CD1c-positive myeloid dendritic cell (primary cell): ENCODE results near the gene ATP4A.
A peak's percentile ranks its signal among the peaks of the same experiment; 100 is the strongest.

ENCODE experiments used
- DNase-seq: peaks from one replicate; pipeline ENCODE4 v3.0.0-alpha.2; 2016; ENCODE audit errors: extremely low spot score

ATP4A gene

GRCh38 chr19:35565016-35565856 is 1.8 kb upstream of the ATP4A start:
- no peak for DNase-seq

- no peak for DNase-seq
Measured at GRCh38 chr19:35562776-35563175, 682 bp downstream of the ATP4A start.

- DNase-seq, result no peak
Measured at GRCh38 chr19:35562336-35562735, 1.1 kb downstream of the ATP4A start.

GRCh38 chr19:35561436-35561835 is 2.0 kb downstream of the ATP4A start:
- no peak for DNase-seq

- DNase-seq, result no peak
Measured at GRCh38 chr19:35560677-35561076, 2.8 kb downstream of the ATP4A start.

GRCh38 chr19:35560271-35560670 is 3.2 kb downstream of the ATP4A start:
- no peak for DNase-seq

- no peak for DNase-seq
Measured at GRCh38 chr19:35559781-35560180, 3.7 kb downstream of the ATP4A start.

- DNase-seq, result peak; percentile 8
Measured at GRCh38 chr19:35559281-35559659, 4.2 kb downstream of the ATP4A start.

GRCh38 chr19:35558400-35559280 is 4.8 kb downstream of the ATP4A start:
- no peak for DNase-seq

- DNase-seq, result peak; percentile 29
Measured at GRCh38 chr19:35557539-35558399, 5.7 kb downstream of the ATP4A start.

GRCh38 chr19:35556846-35557538 is 6.5 kb downstream of the ATP4A start:
- no peak for DNase-seq

GRCh38 chr19:35556025-35556590 is 7.3 kb downstream of the ATP4A start:
- DNase-seq, result no peak

- DNase-seq, result no peak
Measured at GRCh38 chr19:35555301-35556005, 8.0 kb downstream of the ATP4A start.

- no peak for DNase-seq
Measured at GRCh38 chr19:35554076-35554475, 9.4 kb downstream of the ATP4A start.

GRCh38 chr19:35553385-35554000 is 10.0 kb downstream of the ATP4A start:
- DNase-seq, result no peak

GRCh38 chr19:35552534-35553384 is 10.7 kb downstream of the ATP4A start:
- DNase-seq, result no peak

- no peak for DNase-seq
Measured at GRCh38 chr19:35551091-35551810, 12.2 kb downstream of the ATP4A start.

GRCh38 chr19:35549879-35550523 is 13.5 kb downstream of the ATP4A start:
- no peak for DNase-seq
